ENCODE results near the gene GPS1. TPM values are rescaled to one million over a fixed set of nuclear protein-coding genes. Genes with fewer than 3 reads are reported as not detected.

The GPS1 gene
- total RNA-seq, 6 donors from 2014 or later = 55.2 to 147 (median 108) TPM

- DNase-seq (no peak), ATAC-seq (ENCODE audit: low FRiP score in 2 of 2) (no peak)
- H3K4me3 ChIP-seq = no peak overlapping the region
- peaks cover 0 to 3% (median 0%) of the 10 kb centered on the region in 4 donors for H3K36me3 ChIP-seq
- TF ChIP-seq POLR2A (IDR thresholded peaks at IDR 0.05) (no peak), EP300 (IDR thresholded peaks at IDR 0.05) (no peak), POLR2AphosphoS5 (IDR thresholded peaks at IDR 0.05) (no peak)
- TF ChIP-seq, protein P1, sequence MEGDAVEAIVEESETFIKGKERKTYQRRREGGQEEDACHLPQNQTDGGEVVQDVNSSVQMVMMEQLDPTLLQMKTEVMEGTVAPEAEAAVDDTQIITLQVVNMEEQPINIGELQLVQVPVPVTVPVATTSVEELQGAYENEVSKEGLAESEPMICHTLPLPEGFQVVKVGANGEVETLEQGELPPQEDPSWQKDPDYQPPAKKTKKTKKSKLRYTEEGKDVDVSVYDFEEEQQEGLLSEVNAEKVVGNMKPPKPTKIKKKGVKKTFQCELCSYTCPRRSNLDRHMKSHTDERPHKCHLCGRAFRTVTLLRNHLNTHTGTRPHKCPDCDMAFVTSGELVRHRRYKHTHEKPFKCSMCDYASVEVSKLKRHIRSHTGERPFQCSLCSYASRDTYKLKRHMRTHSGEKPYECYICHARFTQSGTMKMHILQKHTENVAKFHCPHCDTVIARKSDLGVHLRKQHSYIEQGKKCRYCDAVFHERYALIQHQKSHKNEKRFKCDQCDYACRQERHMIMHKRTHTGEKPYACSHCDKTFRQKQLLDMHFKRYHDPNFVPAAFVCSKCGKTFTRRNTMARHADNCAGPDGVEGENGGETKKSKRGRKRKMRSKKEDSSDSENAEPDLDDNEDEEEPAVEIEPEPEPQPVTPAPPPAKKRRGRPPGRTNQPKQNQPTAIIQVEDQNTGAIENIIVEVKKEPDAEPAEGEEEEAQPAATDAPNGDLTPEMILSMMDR (IDR thresholded peaks at IDR 0.05) = no peak
- H3K4me1 ChIP-seq = no peaks in the 10 kb centered on the region
- H3K27me3 ChIP-seq = no peaks in the 10 kb centered on the region
- no peak overlapping the region for H3K27ac ChIP-seq
- H3K9me3 ChIP-seq = no peaks in the 10 kb centered on the region
- WGBS, 2 donors = 77 to 81% methylated on average over 6 of the region's 6 CpGs
Observed at GRCh38 chr17:82072827-82073226, 21.1 kb downstream of the GPS1 start.

- ATAC-seq (ENCODE audit: low FRiP score in 2 of 2) = no peak
- DNase-seq = no peak
- Histone ChIP-seq H3K4me3 (no peak overlapping the region), H3K27ac (no peak overlapping the region), H3K27me3 (no peaks in the 10 kb centered on the region), H3K36me3 (peaks cover 0 to 8% (median 4%) of the 10 kb centered on the region in 4 donors), H3K4me1 (no peaks in the 10 kb centered on the region), H3K9me3 (no peaks in the 10 kb centered on the region)
- TF ChIP-seq POLR2AphosphoS5 (IDR thresholded peaks at IDR 0.05) (no peak), EP300 (IDR thresholded peaks at IDR 0.05) (no peak), POLR2A (IDR thresholded peaks at IDR 0.05) (no peak)
- TF ChIP-seq, protein P1 (IDR thresholded peaks at IDR 0.05) = no peak
- WGBS, 2 donors = 84 to 88% methylated on average over 9 of the region's 9 CpGs
Observed at GRCh38 chr17:82073446-82073845, 21.7 kb downstream of the GPS1 start.

DNA sequence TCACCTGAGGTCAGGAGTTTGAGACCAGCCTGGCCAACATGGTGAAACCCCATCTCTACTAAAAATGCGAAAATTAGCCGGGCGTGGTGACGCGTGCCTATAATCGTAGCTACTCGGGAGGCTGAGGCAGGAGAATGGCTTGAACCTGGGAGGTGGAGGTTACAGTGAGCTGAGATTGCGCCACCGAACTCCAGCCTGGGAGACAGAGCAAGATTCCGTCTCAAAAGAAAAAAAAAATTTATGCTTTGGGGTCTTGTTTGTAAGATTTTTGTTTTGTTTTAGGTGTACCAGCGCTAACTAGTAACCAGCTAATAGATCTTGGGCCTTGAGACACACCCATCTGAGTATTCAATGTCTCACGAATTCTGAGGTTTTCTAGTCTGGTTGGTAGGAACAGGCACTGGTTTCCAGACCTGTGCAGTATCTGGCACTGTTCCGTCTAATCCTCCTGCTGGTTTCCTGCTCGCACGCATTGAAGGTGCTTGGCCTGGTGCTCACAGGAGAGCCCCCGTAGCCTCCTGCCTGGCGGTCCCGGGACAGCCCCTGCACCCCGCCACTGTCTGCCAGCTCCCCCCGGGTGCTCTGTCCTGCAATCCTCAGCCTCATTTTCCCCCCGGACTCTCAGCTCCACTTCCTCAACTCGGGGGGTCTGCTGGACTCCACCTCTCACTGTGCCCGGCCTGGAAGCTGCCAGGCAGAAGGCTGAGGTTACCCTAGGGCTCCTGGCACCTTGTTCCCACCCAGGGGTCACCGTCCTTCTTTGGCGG, 24.5 kb downstream of the GPS1 start:
- no peak for ATAC-seq (ENCODE audit: low FRiP score in 2 of 2)
- H3K9me3 ChIP-seq = no peaks in the 10 kb centered on the region
- no peaks in the 10 kb centered on the region for H3K27me3 ChIP-seq
- H3K4me1 ChIP-seq = no peaks in the 10 kb centered on the region
- TF ChIP-seq, protein P1 (IDR thresholded peaks at IDR 0.05) = no peak
- TF ChIP-seq POLR2A (IDR thresholded peaks at IDR 0.05) (peak in 1 of 4 donors; percentile 43), POLR2AphosphoS5 (IDR thresholded peaks at IDR 0.05) (peak in 1 of 2 donors; percentile 6)
- peaks cover 25 to 36% (median 31%) of the 10 kb centered on the region in 4 donors for H3K36me3 ChIP-seq
- peak in 1 of 2 donors; percentile 44 for DNase-seq
- H3K27ac ChIP-seq = no peak overlapping the region
- no peak overlapping the region for H3K4me3 ChIP-seq
- 82 to 83% methylated on average over 25 of the region's 25 CpGs for WGBS, 2 donors

DNA sequence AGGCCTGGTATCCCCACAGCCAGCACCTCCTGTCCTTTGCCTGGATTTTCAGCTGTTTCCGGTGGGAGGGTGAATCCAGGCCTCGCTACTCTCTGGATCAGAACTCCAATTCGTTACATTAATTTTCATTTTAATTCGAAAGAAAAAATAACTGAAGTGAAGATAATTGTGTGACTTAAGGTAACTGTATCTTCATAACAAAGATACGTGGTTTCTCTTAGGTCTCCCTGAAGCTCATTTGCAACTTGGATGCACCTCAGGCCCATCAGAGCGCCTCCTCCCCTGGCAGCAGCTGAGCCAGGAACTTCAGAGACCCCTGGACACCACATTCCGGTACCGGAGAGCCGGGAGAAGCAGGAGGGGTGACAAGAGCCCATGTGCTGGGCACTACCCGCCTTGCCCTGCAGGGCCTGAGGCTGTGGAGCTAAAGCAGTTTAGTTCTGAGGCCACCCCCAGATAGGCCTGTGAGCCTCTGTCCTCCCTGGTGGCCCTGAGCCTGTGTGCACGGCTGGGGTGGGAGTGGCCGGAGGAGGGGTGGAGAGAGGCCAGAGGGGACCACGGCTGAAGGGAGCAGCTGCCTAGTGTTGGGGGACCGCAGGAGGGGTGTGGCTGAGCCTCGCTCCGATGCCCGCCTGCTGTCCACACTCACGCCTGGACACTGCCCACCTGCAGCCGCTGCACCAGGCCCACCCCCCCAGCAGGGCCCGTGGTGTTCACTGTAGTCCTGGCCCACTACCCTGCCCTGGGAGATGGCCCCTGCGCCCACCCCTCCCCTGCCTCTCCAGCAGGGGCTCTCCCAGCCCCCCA, 25.3 kb downstream of the GPS1 start:
- no peak overlapping the region for H3K4me3 ChIP-seq
- peak; percentile 3 to 5 for ATAC-seq (ENCODE audit: low FRiP score in 2 of 2)
- H3K36me3 ChIP-seq = peaks cover 29 to 44% (median 38%) of the 10 kb centered on the region in 4 donors

More for the DNA sequence above, 25.3 kb downstream of the GPS1 start:
- TF ChIP-seq POLR2AphosphoS5 (IDR thresholded peaks at IDR 0.05) = no peak
- no peak for TF ChIP-seq EP300 (IDR thresholded peaks at IDR 0.05)
- TF ChIP-seq POLR2A (IDR thresholded peaks at IDR 0.05) = peak in 1 of 4 donors; percentile 15
- TF ChIP-seq, protein P1 (IDR thresholded peaks at IDR 0.05) = peak in 2 of 6 experiments; percentile 13 to 14
- 84 to 89% methylated on average over 7 to 18 of the region's 21 CpGs for WGBS, 2 donors
- Histone ChIP-seq H3K9me3 (no peaks in the 10 kb centered on the region), H3K4me1 (no peaks in the 10 kb centered on the region), H3K27me3 (no peaks in the 10 kb centered on the region), H3K27ac (peak overlapping the region in 1 of 4 donors; percentile 21)
- DNase-seq = peak in 1 of 2 donors; percentile 75
